HFFc6 (cell line): ENCODE measurements around the gene AKR1C3. TPM values are rescaled to one million over a fixed set of nuclear protein-coding genes. Genes with fewer than 3 reads are reported as not detected.

Source experiments
- DNase-seq: peaks from one replicate; pipeline ENCODE4 v3.0.0-alpha.2; 2018
- H3K27ac Mint-ChIP-seq: 2 replicates; pipeline ENCODE4 v1.8.0; 2020; ENCODE audit warnings: mild to moderate bottlenecking, mixed read lengths
- H3K27me3 Mint-ChIP-seq: 2 replicates; pipeline ENCODE4 v1.8.0; 2021; ENCODE audit warnings: mild to moderate bottlenecking, moderate library complexity, mixed read lengths; ENCODE audit not compliant: insufficient read depth
- H3K36me3 Mint-ChIP-seq: 2 replicates; pipeline ENCODE4 v1.8.0; 2021; ENCODE audit warnings: low read depth, mixed read lengths
- H3K4me1 Mint-ChIP-seq: 2 replicates; pipeline ENCODE4 v1.8.0; 2020; ENCODE audit warnings: low read depth, mixed read lengths
- H3K4me3 Mint-ChIP-seq: 2 replicates; pipeline ENCODE4 v1.8.0; 2020; ENCODE audit warnings: mild to moderate bottlenecking, moderate library complexity, mixed read lengths
- H3K9me3 Mint-ChIP-seq: 2 replicates; pipeline ENCODE4 v1.8.0; 2020; ENCODE audit warnings: mild to moderate bottlenecking, mixed read lengths
- CTCF ChIP-seq: fragments of 200-600 bp; sonication (generic); IDR thresholded peaks from 2 replicates; pipeline ENCODE4 v1.5.0; 2021; ENCODE audit warnings: antibody characterized with exemption, mild to moderate bottlenecking
- total RNA-seq, 6 experiments: library from RNA; stranded (reverse); fragmentation: NEBNext Ultra II Directional; extraction: Animal tissue kit (Norgen Biotek cat#: 25700); gene quantifications; 2 replicates in 1 of 6; 3 replicates in 5 of 6; pipeline ENCODE4 v1.2.3, GENCODE V29; 2021

Gene AKR1C3
- total RNA-seq, 6 experiments from 2014 or later = 0.28 to 0.84 (median 0.59) TPM; not detected in 2

- Mint-ChIP-seq H3K4me3 (no peak overlapping the region), H3K27ac (no peak overlapping the region), H3K9me3 (no peaks in the 10 kb centered on the region), H3K4me1 (peaks cover 8% of the 10 kb centered on the region; the same call in 1 of the 2 replicates), H3K36me3 (no peaks in the 10 kb centered on the region), H3K27me3 (peaks cover 9% of the 10 kb centered on the region)
- DNase-seq = no peak
- no peak for TF ChIP-seq CTCF
Measured at GRCh38 chr10:5088703-5089261, 5.4 kb upstream of the AKR1C3 start.

GRCh38 chr10:5089865-5090264 lies 4.3 kb upstream of the AKR1C3 start:
- Mint-ChIP-seq H3K4me3 (no peak overlapping the region), H3K9me3 (no peaks in the 10 kb centered on the region), H3K4me1 (peaks cover 8% of the 10 kb centered on the region; the same call in 1 of the 2 replicates), H3K27me3 (peaks cover 9% of the 10 kb centered on the region), H3K36me3 (no peaks in the 10 kb centered on the region), H3K27ac (no peak overlapping the region)
- peak; percentile 67 for TF ChIP-seq CTCF
- DNase-seq = peak; percentile 48

GRCh38 chr10:5090551-5090950 lies 3.7 kb upstream of the AKR1C3 start:
- H3K27me3 Mint-ChIP-seq = peaks cover 7% of the 10 kb centered on the region
- H3K9me3 Mint-ChIP-seq = no peaks in the 10 kb centered on the region
- no peak for DNase-seq
- no peaks in the 10 kb centered on the region for H3K36me3 Mint-ChIP-seq
- peaks cover 8% of the 10 kb centered on the region; the same call in 1 of the 2 replicates for H3K4me1 Mint-ChIP-seq
- no peak for TF ChIP-seq CTCF
- H3K27ac Mint-ChIP-seq = no peak overlapping the region
- H3K4me3 Mint-ChIP-seq = no peak overlapping the region

GRCh38 chr10:5091196-5091595 lies 3.0 kb upstream of the AKR1C3 start:
- H3K27ac Mint-ChIP-seq = no peak overlapping the region
- DNase-seq = no peak
- no peaks in the 10 kb centered on the region for H3K36me3 Mint-ChIP-seq
- peaks cover 8% of the 10 kb centered on the region; the same call in 1 of the 2 replicates for H3K4me1 Mint-ChIP-seq
- H3K27me3 Mint-ChIP-seq = peaks cover 10% of the 10 kb centered on the region
- TF ChIP-seq CTCF = no peak
- no peak overlapping the region for H3K4me3 Mint-ChIP-seq
- no peaks in the 10 kb centered on the region for H3K9me3 Mint-ChIP-seq

GRCh38 chr10:5092375-5092774 lies 1.8 kb upstream of the AKR1C3 start:
- Mint-ChIP-seq H3K4me1 (peaks cover 8% of the 10 kb centered on the region; the same call in 1 of the 2 replicates), H3K9me3 (no peaks in the 10 kb centered on the region), H3K4me3 (no peak overlapping the region), H3K36me3 (no peaks in the 10 kb centered on the region), H3K27ac (no peak overlapping the region), H3K27me3 (peaks cover 7% of the 10 kb centered on the region)
- no peak for TF ChIP-seq CTCF
- DNase-seq = no peak
